Measurements from ENCODE around the gene SLC16A7.

SLC16A7 gene

DNA sequence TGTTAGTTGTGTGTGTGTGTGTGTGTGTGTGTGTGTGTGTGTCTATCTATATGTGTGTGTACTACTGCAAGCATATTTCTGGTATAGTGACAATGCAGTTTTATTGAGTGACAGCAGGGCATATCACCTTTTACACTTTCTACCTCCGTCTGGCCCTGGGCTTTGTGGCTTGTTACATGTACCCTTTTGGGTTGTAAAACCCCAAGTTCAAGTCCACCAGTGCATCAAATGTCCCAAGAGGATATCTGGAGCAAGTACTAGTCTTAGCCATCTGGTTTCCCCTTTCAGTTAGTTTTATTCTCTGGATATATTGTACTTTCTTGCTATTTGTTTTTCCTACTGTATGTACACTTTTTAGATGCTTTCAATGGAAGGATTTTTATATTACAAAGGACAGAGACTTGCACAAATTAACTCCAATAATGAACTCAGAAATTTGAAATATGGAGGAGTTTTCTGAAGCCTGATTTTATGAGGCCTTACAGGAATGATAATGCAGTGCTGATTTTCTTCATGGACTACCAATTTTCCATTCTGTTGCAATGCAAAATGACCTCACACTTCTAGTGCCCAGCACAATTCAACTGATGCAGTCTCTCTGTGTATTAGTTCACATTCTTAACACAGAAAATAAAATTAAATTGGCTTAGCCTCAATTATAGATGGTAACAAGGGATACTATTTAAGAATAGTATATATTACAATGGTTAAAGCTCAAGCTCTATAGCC, 29.1 kb downstream of the SLC16A7 start:
- DNase-seq (ENCODE audit: low spot score): no peak
- TF ChIP-seq, protein P1, sequence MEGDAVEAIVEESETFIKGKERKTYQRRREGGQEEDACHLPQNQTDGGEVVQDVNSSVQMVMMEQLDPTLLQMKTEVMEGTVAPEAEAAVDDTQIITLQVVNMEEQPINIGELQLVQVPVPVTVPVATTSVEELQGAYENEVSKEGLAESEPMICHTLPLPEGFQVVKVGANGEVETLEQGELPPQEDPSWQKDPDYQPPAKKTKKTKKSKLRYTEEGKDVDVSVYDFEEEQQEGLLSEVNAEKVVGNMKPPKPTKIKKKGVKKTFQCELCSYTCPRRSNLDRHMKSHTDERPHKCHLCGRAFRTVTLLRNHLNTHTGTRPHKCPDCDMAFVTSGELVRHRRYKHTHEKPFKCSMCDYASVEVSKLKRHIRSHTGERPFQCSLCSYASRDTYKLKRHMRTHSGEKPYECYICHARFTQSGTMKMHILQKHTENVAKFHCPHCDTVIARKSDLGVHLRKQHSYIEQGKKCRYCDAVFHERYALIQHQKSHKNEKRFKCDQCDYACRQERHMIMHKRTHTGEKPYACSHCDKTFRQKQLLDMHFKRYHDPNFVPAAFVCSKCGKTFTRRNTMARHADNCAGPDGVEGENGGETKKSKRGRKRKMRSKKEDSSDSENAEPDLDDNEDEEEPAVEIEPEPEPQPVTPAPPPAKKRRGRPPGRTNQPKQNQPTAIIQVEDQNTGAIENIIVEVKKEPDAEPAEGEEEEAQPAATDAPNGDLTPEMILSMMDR (IDR thresholded peaks at IDR 0.05; ENCODE audit: extremely low read depth, missing control alignments): no peak

DNA sequence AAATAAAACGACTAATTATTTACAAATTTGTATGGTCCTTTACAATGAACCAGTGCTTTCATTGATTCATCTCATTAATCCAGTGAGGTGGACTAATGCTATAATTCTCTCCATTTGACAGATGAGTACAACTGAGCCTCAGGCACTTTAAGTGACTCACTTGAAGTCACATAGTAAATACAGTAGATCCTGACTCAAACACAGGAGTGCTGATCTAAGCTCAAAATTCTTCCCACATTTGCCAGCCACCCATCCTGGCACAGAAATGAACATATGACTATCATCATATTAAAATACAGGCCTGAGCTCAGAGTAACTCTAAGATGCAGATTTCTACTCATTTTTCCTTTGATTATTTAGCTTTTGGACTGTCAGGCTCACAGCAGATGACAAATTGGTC, 30.6 kb downstream of the SLC16A7 start:
- no peak for DNase-seq (ENCODE audit: low spot score)
- TF ChIP-seq, protein P1 (IDR thresholded peaks at IDR 0.05; ENCODE audit: extremely low read depth, missing control alignments): no peak

DNA sequence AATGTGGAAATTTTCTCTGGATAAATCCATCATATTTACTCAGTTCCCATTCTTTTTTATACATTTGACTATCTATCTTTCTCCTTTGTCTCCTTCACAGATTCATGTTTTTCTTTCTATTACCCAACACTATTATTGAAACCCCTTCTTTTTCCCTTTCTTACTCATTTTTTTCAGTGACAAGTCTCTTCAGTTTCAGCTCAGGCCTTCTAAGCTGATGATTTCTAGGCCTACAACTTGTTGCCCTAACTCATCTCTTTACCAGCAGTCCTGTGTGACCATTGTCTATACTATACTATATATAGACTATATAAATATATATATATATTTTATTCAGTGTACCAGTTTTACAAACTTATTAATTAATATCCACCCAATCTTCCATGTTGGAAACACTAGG, 31.8 kb downstream of the SLC16A7 start:
- DNase-seq (ENCODE audit: low spot score): no peak
- TF ChIP-seq, protein P1 (IDR thresholded peaks at IDR 0.05; ENCODE audit: extremely low read depth, missing control alignments): no peak

DNA sequence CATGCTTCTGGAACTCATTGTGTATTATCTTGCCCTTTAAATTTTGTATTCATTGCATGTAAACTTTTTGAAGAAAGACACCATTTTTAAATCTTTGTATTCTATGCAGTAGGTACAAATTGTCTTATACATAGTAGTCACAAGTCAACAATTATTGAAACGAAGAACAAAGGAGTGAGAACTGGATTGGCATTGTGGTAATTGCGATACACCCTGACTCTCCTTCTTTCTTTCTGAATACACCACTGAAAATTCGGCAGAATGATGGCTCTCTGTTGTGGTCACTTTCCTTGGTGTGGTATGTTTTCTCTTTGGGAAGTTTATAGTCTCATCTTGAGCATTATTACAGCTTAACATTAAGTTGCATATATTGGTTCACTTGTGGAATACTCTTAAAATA, 34.1 kb downstream of the SLC16A7 start:
- TF ChIP-seq, protein P1 (IDR thresholded peaks at IDR 0.05; ENCODE audit: extremely low read depth, missing control alignments): no peak
- DNase-seq (ENCODE audit: low spot score): no peak

DNA sequence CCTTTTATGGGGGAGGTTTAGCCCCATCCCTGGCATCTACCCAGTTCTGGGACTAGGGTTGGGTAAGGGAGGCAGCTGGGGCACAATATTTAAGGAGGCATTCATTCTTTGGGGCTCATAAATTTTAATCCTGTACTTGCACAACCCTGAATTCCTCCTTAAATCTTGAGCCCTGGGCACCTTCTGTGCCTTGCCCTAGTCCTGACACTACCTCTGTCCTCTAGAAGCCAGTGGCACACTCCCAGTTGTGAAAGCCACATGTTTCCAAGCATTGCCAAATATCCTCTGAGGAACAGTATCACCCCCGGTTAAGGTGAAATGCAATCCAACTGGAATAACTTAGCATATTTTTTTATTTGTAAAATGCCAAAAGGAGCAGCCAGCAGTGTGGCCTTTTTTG, 36.6 kb downstream of the SLC16A7 start:
- TF ChIP-seq, protein P1 (IDR thresholded peaks at IDR 0.05; ENCODE audit: extremely low read depth, missing control alignments): no peak
- DNase-seq (ENCODE audit: low spot score): no peak

DNA sequence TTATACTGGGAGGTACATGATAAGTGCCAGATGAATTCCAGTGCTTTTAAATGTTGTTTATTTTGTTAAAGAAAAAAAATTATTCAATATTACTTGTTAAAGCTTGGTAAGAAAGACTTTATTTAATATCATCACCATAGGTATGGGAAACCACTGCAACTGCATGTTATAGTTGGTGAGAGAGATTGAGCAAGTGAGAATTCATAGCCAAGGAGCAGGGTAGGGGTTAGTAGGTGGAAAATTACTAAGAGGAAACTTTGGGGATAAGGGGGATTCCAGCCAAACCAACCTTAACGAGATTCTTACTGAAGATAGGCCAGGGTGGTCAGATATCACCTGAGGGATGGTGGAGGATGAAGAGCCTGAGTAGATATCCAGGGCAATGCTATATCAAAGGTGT, 38.4 kb downstream of the SLC16A7 start:
- TF ChIP-seq, protein P1 (IDR thresholded peaks at IDR 0.05; ENCODE audit: extremely low read depth, missing control alignments): no peak

DNA sequence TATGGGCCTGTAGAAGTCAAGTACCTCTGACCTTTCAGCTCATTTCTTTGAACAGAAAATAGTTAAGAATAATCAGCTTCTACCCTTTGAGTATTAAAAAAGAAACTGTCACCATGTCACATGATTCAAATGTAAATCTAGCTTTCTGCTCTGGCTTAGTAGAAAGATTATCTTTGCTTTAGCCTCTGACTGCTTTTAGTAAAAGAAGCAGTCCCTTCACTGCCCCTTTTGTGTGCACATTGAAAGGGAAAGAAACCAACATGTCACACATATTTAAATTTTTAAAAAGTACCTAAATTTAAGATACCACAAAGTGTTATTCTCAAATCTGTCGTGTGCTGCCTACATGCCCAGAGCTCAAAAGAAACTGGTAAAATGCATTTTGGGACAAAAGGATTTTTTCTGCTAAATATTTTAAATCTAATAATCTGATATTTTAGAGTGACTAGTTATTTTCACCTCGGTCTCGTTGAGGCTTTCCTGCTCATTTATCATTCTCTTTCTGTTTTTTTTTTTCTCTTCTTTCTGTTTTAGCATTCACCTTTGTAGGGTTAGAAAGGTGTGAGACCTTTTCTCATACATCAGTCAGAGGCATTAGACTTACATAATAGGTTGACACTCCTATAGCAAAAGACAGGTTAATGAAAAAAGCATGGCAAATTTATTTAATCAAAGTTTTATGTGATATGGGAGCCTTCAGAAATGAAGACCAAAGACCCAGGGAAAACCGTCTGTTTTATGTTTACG, 41.3 kb downstream of the SLC16A7 start:
- DNase-seq (ENCODE audit: low spot score): peak; percentile 18
- TF ChIP-seq, protein P1 (IDR thresholded peaks at IDR 0.05; ENCODE audit: extremely low read depth, missing control alignments): no peak

More for the DNA sequence above, 38.4 kb downstream of the SLC16A7 start:
- no peak for DNase-seq (ENCODE audit: low spot score)
